Measurements from ENCODE around the gene PLIN4.

Gene PLIN4

GRCh38 chr19:4506449-4507149, 11.7 kb downstream of the PLIN4 start:
- no peak for DNase-seq (ENCODE audit: low read depth)

- no peak for DNase-seq (ENCODE audit: low read depth)
Observed at GRCh38 chr19:4505570-4506448, 12.5 kb downstream of the PLIN4 start.

- no peak for DNase-seq (ENCODE audit: low read depth)
Observed at GRCh38 chr19:4504891-4505569, 13.3 kb downstream of the PLIN4 start.

- no peak for DNase-seq (ENCODE audit: low read depth)
Observed at GRCh38 chr19:4504297-4504701, 14.0 kb downstream of the PLIN4 start.

- DNase-seq (ENCODE audit: low read depth), result no peak
Observed at GRCh38 chr19:4503825-4504170, 14.5 kb downstream of the PLIN4 start.

- no peak for DNase-seq (ENCODE audit: low read depth)
Observed at GRCh38 chr19:4503132-4503824, 15.0 kb downstream of the PLIN4 start.

GRCh38 chr19:4502282-4503131, 15.8 kb downstream of the PLIN4 start:
- no peak for DNase-seq (ENCODE audit: low read depth)

GRCh38 chr19:4501691-4502090, 16.6 kb downstream of the PLIN4 start:
- DNase-seq (ENCODE audit: low read depth), result no peak

- DNase-seq (ENCODE audit: low read depth), result no peak
Observed at GRCh38 chr19:4500841-4501591, 17.3 kb downstream of the PLIN4 start.

- DNase-seq (ENCODE audit: low read depth), result no peak
Observed at GRCh38 chr19:4499855-4500254, 18.4 kb downstream of the PLIN4 start.

GRCh38 chr19:4499318-4499717, 19.0 kb downstream of the PLIN4 start:
- DNase-seq (ENCODE audit: low read depth), result no peak

- DNase-seq (ENCODE audit: low read depth), result no peak
Observed at GRCh38 chr19:4498694-4499093, 19.6 kb downstream of the PLIN4 start.

- no peak for DNase-seq (ENCODE audit: low read depth)
Observed at GRCh38 chr19:4497770-4498389, 20.4 kb downstream of the PLIN4 start.

- DNase-seq (ENCODE audit: low read depth), result no peak
Observed at GRCh38 chr19:4496304-4496703, 22.0 kb downstream of the PLIN4 start.

GRCh38 chr19:4495471-4495870, 22.8 kb downstream of the PLIN4 start:
- DNase-seq (ENCODE audit: low read depth), result no peak

- DNase-seq (ENCODE audit: low read depth), result no peak
Observed at GRCh38 chr19:4494691-4495064, 23.6 kb downstream of the PLIN4 start.

- DNase-seq (ENCODE audit: low read depth), result no peak
Observed at GRCh38 chr19:4493929-4494690, 24.2 kb downstream of the PLIN4 start.

GRCh38 chr19:4493104-4493928, 25.0 kb downstream of the PLIN4 start:
- DNase-seq (ENCODE audit: low read depth), result no peak

Measured in GM04503 (cell line).